SK-N-MC (cell line): ENCODE results near the gene NTF3.

Source experiments
- EZH2 ChIP-seq: fragments of 200-600 bp; sonication (generic); IDR thresholded peaks from one replicate; pipeline ENCODE4 v1.6.1; 2017; ENCODE audit warnings: antibody characterized with exemption
- POLR2AphosphoS5 ChIP-seq: IDR thresholded peaks from 2 replicates; pipeline ENCODE4 v1.6.1; 2012; ENCODE audit warnings: mild to moderate bottlenecking, low read depth, low read length, borderline replicate concordance

DNA sequence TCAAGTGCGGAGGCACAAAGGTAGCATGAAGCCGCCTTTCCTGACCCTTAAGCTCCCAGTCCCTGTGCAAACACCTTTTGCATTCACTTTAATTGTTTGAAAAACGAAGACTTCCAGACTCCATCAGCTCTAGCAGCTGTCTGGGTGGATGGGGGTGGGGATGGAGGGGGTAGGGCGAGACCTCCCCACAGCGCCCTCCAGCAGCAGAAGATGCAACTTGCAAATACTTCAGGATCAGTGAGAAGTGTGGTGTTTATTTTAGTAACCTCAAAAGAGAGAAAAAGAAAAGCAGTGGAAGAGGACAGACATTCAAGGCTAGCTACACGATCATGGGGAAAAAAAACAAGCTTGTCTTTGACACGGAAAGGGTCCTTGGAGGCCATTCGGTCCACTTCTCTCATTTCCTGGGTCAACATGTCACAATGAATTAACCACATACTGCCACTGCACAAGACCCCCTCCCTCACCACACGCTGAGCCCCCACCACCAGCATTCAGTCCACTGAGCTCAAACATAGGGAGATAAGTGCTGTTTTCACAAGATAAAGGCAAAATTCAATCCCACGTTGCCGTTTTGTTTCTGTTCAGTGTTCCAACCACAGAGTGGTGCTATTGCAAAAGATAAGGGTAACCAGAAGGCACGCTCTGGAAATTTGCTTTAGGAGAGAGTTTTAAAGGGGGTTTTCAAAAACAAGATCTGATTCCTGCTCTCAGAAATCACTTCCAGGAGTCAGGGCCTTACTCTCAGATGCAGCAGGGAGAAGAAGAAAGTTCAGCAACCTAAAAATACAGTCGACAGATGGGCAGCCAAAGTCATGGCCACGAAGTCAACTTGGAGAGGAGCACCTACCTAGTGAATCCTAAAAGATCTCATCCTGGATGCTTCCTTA, 3.3 kb upstream of the NTF3 start:
- no peak for TF ChIP-seq POLR2AphosphoS5
- no peak for TF ChIP-seq EZH2
